ENCODE measurements around the gene RASL11A.
"Not testable (repeated sequence)": the region's sequence is repeated elsewhere in the genome, so short reads cannot be mapped to it uniquely, and the experiment has no call there.

RASL11A gene, protein sequence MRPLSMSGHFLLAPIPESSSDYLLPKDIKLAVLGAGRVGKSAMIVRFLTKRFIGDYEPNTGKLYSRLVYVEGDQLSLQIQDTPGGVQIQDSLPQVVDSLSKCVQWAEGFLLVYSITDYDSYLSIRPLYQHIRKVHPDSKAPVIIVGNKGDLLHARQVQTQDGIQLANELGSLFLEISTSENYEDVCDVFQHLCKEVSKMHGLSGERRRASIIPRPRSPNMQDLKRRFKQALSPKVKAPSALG

DNA sequence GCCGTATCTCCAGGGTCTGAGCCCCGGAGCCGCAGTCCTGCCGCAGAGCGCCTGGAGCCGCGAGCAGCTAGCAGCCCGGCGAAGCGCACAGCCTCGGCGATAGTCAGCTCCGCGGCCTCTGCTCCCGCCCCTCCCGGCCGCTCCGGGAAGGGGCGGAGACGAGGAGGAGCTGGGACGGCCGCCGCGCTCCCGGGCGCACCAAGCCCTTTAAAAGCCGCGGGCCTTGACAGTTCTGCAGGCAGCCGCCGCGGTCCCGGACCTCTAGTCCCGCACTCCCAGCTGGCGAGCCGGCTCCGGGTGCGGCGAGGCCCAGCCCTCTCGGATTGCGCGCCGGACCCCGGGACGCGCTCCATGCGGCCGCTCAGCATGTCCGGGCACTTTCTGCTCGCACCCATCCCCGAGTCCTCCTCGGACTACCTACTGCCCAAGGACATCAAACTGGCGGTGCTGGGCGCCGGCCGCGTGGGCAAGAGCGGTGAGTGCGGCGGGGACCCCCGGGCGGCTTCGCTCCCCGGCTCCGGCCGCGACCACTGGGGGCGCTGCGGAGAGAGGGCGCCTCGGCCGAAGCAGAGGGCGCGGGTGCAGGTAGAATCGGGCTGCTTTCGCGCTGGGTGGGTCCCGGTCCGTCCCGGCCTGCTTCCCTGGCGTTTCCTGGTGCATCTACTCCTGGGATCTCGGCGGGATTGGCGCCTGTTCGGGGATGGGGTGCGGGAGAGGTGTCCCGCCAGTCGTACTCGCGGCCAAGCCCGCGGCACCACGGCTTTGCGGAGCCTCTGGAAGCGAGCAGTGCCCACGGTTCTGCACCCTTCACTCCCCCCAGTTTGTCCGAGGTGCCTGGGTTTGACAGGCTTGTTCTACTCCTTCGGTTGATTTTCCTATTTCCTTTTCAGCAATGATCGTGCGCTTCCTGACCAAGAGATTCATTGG is at the start of gene RASL11A:
Gene RASL11A (plus strand): TSS at position 237 of the 927 bp plus-strand sequence. CDS start 115 bp downstream, at position 352.
- DNase-seq, result peak; percentile 40

DNA sequence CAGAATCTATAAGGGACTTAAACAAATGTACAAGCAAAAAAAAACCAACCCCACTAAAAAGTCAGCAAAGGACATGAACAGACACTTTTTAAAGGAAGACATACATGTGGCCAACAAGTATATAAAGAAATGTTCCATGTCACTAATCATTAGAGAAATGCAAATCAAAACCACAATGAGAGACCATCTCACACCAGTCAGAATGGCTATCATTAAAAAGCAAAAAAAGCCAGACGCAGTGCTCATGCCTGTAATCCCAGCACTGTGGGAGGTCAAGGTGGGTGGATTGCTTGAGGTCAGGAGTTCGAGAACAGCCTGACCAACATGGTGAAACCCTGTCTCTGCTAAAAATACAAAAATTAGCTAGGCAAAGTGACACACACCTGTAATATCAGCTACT is 48.5 kb upstream of the RASL11A start:
- DNase-seq, result not testable (repeated sequence)

DNA sequence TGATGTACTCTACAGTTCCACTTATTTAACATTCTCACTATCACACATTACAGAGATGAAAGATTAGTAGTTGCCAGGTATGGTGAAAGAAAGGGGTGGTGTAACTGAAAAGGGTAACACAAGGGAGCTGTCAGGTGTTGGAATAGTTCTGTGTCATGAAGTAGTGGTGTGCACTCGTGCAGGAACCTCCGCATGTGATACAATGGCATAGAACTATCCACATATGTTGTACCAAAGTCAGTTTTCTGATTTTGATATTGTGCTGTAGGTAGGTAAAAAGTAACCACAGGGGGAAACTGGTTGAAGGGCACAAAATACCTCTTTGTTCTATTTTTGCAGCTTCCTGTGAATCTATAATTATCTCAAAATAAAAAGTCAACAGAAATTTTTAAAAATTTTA is 43.6 kb upstream of the RASL11A start:
- DNase-seq, result no peak

DNA sequence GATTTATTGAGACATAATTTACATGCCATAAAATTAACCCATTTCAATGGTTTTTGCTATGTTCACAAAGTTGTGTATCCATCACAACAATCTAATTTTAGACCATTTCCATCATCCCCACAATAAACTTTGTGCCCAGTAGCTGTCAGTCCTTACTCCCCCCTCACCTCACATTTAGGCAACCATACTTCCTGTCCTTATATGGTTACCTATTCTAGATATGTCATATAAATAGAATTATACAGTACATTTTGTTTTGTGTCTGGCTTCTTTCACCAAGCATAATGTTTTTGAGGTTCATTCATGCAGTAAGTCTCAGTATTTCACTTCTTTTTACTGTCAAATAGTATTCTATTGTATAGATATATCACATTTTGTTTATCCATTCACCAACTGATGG is 42.5 kb upstream of the RASL11A start:
- no peak for DNase-seq

DNA sequence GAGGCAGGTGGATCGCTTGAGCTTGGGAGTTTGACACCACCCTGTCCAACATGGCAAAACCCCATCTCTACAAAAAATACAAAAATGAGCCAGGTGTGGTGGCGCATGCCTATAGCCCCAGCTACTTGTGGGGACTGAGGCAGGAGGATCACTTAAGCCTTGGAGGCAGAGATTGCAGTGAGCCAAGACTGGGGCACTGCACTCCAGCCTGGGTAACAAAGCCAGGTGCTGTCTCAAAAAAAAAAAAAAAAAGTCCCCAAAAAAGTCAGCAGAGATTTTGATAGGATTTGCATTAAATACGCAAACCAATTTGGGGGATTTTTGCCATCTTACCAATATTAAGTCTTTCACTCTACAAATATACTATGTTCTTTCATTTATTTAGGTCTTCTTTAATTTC is 41.0 kb upstream of the RASL11A start:
- DNase-seq, result no peak

DNA sequence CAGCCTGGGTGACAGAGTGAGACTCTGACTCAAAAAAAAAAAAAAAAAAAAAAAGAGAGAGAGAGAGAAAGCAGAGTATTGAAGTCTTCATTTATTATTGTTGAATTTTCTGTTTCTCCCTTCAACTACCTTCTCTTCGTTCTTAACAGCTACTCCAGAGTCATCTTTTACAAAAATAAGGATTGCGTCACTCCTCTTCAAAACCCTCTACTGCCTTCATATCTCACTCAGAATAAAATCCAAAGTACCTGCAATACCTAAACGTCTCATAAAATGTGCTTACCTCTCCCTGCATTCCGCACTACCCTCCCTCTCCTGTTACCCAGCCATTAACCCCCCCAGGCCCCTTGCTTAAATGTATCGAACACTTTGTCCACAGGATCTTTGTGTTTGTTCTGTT is 36.7 kb upstream of the RASL11A start:
- DNase-seq, result no peak

DNA sequence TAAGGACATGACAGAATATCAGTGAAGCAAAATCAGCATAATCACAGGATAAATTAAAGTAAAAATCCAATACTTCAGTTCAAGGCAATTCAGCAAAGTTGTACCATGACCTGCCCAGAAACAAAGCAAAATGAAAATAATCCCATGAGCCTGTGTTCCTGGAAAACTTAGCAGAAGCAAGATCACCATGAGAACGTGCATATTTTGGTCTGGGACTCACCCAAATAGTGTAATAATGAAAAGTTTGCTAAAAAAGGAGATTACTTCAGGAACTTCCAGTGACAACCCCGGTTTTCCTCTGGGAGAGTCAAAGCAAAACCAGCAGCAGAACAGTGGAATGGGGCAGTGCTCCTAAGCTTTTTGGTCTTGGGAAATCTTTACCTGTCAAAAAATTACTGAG is 34.2 kb upstream of the RASL11A start:
- DNase-seq, result no peak

DNA sequence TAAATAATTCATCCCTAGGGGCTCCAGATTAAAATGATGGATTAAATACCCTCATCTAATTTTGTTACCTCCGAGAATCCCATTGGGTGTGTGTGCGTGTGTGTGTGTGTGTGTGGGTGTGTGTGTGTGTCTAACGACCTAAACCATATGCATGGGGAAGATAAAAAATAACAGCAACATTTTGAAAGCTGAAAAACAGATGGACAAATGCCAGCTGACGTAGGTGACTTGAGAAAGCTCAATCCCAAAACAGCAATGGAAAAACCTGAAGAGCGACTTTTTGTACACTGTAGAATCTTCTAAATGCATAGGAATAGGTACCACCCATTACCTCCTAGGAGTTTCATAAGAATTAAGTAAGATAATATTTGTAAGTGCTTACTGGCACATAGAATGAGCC is 27.9 kb upstream of the RASL11A start:
- DNase-seq, result no peak

DNA sequence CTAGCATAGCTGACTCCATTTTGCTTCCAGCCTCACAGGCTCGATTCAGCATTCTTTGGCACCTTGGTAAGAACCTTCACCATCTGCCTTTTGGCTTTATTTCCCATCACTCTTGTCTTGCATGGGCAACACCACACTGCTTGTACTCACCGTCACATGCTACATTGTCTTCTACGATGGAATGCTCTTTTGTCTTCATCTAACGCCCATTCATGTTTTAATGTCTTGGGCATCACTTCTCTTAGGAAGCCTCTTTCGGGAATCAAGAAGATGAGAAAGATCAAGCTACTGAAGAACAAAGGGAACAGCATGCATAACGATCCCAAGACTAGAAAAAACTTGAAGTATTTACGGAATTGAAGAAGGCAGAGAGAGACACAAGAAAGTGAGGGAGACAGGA is 25.0 kb upstream of the RASL11A start:
- DNase-seq, result no peak

DNA sequence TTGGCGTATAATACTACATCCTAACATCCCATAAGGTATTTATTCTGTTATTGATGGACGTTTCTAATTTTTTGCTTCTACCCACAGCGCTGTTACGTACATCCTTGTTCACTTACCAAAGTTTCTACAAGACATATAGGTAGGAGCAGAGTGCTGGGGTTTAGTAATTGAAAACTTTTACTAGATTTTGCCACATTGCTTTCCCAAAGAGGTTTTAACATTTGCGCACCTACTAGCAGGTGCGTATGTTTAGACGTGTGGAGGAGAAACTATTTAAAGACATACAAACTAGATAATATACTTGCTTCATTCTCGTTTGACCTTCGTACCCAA is 19.8 kb upstream of the RASL11A start:
- DNase-seq, result no peak

DNA sequence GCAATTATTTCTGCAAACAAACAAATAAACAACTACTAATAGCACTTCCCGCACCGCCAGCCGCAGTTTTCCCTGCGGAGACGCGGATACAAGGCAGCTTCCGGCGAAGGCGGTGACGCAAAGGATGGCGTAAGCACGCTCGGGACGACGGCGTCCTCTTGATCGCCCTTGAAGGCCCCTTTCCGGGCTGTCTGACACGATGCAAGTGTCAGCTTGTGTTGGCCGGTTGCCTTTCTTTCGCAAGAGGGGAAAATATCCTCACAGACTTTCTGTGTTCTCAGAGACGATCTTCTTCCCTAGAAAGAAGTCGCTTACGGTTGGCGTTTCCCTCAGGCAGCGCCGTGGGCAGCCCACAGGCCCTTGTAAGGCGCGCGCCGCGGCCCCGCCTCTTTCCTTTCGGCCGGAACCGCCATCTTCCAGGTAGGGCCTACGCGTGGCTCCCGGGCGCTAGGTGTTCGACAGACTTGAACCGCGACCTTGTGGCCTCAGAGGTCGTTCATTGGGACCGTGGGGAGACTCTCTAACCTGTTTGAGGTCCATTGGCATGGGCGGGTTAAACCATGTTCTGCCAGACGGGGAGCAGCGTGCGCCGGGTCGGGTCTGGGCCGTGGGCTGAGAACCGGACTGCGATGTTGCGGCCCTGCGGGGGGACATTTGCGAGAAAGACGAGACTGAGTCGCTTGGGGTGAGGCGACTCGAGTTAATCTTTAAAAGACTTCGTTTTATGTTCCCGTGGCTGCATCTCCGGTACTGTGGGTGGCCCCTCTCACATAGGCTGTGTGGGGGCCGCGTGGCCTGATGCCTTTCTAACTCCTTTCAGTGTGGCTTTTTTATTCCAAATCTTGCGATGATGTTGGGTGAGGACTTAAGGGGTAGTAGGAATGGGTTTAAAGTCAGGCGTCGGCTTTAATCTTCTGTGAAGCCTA is 19.2 kb upstream of the RASL11A start, which contains the start of gene RPL21:
Gene RPL21 (plus strand): TSS at position 393 of the 926 bp plus-strand sequence. CDS start 2,219 bp downstream, outside the sequence.
- DNase-seq, result peak; percentile 76

DNA sequence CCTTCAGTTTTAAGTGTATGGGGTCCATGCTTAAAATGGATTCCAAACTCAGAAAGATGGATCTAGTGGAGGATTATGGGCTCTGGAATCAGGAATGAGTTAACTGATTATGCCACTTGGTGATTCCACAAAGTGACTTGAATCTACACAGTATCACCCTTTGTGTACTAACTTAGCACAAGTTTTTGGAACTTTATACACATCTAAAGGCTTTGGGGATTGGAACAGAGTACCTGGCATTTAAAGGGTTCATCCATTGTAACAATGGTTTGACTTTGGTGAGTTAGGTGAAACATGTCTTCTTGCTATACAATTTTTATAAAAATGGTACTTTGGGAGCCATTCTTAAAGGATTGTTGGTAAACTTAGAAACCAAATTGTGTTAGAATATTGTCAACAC is 18.2 kb upstream of the RASL11A start:
- no peak for DNase-seq

DNA sequence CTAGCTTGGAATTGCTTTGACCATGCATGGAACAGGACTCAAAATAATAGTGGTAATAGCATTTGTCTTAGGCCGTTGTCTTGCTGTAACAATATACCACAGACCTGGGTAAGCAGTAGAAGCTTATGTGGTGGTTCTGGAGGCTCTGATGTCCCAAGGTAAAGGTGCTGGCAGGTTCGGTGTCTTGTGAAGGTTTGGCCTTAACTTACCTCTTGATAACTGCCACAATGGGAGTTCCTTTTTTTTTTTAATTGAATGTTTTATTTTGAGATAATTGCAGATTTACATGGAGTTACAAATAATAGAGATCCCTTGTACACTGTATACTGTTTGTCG is 13.4 kb upstream of the RASL11A start:
- DNase-seq, result no peak

DNA sequence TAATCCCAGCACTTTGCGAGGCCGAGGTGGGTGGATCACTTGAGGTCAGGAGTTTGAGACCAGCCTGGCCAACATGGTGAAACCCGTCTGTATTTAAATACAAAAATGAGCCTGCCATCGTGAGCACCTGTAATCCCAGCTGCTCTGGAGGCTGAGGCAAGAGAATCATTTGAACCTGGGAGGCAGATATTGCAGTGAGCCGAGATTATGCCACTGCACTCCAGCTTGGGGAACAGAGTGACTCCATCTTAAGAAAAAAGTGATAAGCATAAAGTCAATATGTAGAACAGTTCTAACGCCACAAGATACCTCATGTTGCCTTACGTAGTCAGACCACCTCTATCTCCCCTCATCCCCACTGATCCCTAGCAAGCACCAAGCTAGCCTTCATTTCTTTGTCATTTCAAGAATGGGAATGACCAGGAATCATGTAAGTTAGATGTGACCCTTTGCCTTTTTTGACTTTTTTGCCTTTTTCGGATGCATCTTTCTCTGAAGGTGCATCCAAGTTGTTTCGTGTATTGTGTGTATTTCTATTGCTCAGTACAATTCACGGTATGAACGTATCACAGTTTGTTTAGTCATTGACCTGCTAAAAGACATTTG is 12.9 kb upstream of the RASL11A start:
- no peak for DNase-seq

DNA sequence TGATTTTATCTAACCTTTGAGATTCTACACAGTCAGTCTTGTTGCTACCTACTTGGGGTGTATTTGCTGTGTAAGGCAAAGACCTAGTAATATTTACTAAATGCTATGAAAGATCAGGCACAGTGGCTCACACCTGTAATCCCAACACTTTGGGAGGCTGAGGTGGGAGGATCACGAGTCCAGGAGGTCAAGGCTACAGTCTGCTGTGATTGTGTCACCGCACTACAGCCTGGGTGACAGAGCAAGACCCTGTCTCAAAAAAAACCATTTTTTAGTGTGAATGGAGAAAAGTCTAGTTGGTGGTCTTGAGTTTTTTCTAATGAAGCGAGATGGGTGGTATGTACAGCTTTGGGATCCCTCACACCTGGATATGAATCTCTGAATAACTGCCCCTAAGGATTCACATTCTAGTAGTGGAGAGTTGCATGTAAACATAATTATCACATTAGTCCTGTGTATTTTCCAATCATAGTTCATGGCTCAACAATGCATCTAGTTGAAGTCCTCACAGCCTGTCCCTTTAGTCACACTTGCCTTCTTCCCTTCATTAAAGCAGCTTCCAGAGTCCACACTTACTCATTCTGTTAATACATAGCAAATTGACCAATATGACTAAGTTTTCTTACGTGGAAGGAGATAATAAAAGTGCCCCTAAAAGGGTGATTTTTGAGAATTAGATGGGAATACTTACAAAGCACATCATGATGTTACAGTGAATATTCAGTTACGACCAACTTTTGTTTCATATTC is 11.8 kb upstream of the RASL11A start:
- no peak for DNase-seq

DNA sequence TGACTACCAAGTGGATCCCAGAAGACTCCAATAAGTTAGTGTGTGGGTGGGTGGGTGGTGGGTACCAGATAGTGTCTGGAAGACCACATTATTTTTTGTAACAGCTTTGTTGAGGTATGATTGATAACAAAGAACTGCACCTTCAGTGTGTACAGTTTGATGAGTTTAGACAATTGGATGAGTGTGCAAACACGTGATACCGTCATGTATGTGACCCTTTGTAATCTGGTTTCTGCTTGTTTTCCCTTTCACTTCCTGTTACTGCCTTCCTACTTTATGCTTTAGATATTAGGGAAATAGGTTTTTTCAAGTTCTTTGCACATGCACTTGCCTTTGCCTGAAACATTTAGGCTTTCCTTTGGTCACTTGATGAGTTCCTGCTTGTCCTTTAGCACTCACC is 10.8 kb upstream of the RASL11A start:
- no peak for DNase-seq

DNA sequence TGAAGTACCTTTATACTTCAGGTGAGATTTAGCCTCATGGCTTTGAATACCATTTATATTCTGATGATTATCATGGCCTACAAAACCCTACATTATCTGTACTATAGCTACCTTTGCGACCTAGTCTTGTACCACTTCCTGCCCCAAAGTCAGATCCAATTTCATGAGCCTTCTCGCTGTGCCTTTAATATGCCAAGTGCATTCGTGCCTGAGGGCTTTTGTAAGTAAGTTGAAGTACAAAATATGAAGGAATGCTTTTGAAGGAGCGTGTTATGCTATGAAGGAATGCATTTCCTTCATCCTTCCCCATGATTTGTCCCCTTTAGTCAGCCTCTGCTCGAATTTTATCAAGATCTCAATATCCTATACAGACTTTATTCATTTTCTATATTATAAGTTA is 9.2 kb upstream of the RASL11A start:
- no peak for DNase-seq

DNA sequence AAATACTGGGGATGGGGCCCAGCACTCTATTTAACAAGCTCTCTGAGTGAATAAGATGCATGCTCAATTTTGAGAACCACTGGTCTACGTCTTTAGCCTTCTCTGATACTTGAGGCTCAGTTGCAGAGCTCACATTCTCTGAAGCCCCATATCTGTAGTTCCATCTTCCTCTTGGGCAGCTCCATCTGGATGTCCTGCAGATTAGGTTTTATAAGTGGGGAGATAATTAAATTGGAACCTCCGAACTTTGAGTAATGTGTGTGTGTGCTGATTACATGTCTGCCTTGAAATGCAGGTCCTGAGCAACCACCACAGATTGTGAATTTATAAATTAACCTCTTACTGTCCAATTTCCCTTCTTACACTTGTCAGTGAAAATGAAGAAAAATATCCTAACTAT is 7.2 kb upstream of the RASL11A start:
- DNase-seq, result no peak

DNA sequence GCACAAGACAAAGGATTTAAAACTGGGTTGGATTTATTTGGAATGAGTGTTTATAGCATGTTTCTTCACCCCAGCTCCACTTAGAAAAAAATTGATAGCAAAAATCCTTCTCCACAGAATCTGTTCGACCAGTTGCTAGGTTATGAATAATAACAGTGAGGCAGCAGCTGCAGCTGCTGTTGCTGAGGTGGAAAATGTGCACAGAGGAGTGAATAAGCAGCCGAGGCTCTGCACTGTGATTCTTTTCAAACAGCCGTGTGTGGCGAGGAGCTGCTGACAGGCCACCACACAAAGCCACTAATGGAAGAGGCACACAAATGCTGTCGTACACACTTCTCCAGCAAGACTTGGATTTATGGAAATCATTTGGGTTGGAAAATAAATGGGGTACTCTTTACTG is 6.4 kb upstream of the RASL11A start:
- DNase-seq, result no peak

DNA sequence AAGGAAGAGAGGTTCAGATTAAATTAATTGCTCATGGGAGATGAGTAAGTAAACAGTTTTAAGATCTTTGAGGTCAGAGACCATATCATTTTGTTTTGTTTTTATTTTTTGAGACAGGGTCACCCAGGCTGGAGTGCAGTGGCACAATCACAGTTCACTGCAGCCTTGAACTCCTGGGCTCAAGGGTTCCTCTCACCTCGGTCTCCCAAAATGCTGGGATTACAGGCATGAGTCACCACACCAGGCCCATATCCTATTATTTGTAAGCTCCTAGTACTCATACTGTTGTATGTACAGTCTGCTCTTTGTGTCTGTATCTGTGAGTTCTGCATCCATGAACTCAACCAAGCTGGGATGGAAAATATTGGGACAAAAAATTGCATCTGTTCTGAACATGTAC is 6.0 kb upstream of the RASL11A start:
- no peak for DNase-seq

DNA sequence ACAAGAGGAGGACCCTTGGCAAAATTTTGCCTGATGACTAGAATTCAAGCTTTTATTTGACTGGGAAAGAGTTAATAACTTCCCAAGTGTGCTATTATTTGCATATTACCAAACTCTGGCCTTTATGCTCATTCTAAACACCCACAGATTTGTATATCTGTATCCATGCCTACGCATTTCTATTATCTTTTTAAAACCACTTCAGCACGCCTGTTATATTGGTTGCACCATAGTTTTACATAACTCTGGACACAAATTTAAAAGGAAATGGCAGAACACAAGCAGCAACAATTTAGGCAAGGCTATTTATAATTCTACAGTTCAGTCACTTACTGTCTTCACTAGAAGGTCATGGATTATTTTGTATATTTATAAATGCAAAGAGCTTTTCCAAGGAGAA is 3.7 kb upstream of the RASL11A start:
- DNase-seq, result no peak

DNA sequence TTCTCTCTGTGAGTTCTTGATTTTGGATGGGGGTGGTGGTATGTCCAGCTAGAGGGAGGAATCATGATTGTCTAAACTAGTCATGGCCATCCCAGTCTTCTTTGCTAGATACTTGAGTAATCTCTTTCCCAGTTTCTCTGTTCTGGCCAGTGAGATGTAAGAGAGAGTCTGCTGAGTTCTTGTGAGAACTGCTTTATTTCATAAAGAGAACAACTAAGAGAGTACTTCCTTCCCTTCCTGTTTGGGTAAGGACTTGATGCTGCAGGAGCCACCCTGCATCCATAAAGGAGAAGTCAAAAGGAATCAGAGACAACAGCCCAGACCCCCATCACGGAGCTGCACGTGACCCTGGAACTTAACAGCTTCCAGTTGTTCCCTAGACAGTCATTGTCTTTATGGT is 3.0 kb upstream of the RASL11A start:
- DNase-seq, result no peak
